HG02938 (cell line): ENCODE results near the gene YTHDF1.
A peak's percentile ranks its signal among the peaks of the same experiment; 100 is the strongest.
"Not testable (repeated sequence)": the region's sequence is repeated elsewhere in the genome, so short reads cannot be mapped to it uniquely, and the experiment has no call there.

Experiments used
- ATAC-seq: cut with Tn5 transposase; IDR thresholded peaks from one replicate; pipeline ENCODE4 v1.9.1; 2021; ENCODE audit warnings: mild to moderate bottlenecking, moderate library complexity; ENCODE audit not compliant: unreplicated experiment

The YTHDF1 gene

GRCh38 chr20:63216041-63216848 lies at the start of gene YTHDF1:
YTHDF1 (minus strand) TSS chr20:63216131; CDS start chr20:63215892, 239 bp downstream.
- ATAC-seq = peak; percentile 86

- ATAC-seq = no peak
Measured at GRCh38 chr20:63264519-63264918, 48.6 kb upstream of the YTHDF1 start.

GRCh38 chr20:63264000-63264399 lies 48.1 kb upstream of the YTHDF1 start:
- ATAC-seq = no peak

- no peak for ATAC-seq
Measured at GRCh38 chr20:63262836-63263235, 46.9 kb upstream of the YTHDF1 start.

GRCh38 chr20:63261795-63262528 lies 46.0 kb upstream of the YTHDF1 start:
- ATAC-seq = no peak

GRCh38 chr20:63261060-63261794 lies 45.3 kb upstream of the YTHDF1 start:
- ATAC-seq = no peak

GRCh38 chr20:63260521-63260920 lies 44.6 kb upstream of the YTHDF1 start:
- no peak for ATAC-seq

- no peak for ATAC-seq
Measured at GRCh38 chr20:63259734-63260460, 44.0 kb upstream of the YTHDF1 start.

- no peak for ATAC-seq
Measured at GRCh38 chr20:63258781-63259180, 42.9 kb upstream of the YTHDF1 start.

GRCh38 chr20:63257629-63258028 lies 41.7 kb upstream of the YTHDF1 start:
- no peak for ATAC-seq

- no peak for ATAC-seq
Measured at GRCh38 chr20:63256954-63257353, 41.0 kb upstream of the YTHDF1 start.

- ATAC-seq = no peak
Measured at GRCh38 chr20:63255931-63256704, 40.2 kb upstream of the YTHDF1 start.

GRCh38 chr20:63254606-63255384 lies 38.9 kb upstream of the YTHDF1 start:
- ATAC-seq = no peak

GRCh38 chr20:63254232-63254605 lies 38.3 kb upstream of the YTHDF1 start, which contains the start of gene NKAIN4:
NKAIN4 (minus strand) TSS chr20:63254463; CDS start chr20:63254450, 13 bp downstream.
- ATAC-seq = no peak

GRCh38 chr20:63253438-63254231 lies 37.7 kb upstream of the YTHDF1 start:
- ATAC-seq = no peak

GRCh38 chr20:63253065-63253437 lies 37.1 kb upstream of the YTHDF1 start:
- ATAC-seq = no peak

GRCh38 chr20:63252284-63252711 lies 36.4 kb upstream of the YTHDF1 start:
- no peak for ATAC-seq

- not testable (repeated sequence) for ATAC-seq
Measured at GRCh38 chr20:63251350-63251749, 35.4 kb upstream of the YTHDF1 start.
